HG03103 (cell line): ENCODE measurements around the gene TP53I13.

ENCODE experiments used
- ATAC-seq: cut with Tn5 transposase; IDR thresholded peaks from one replicate; pipeline ENCODE4 v1.9.1; 2021; ENCODE audit warnings: low read depth; ENCODE audit not compliant: unreplicated experiment

Gene TP53I13

GRCh38 chr17:29591737-29592608 lies 23.5 kb downstream of the TP53I13 start:
- ATAC-seq = no peak

DNA sequence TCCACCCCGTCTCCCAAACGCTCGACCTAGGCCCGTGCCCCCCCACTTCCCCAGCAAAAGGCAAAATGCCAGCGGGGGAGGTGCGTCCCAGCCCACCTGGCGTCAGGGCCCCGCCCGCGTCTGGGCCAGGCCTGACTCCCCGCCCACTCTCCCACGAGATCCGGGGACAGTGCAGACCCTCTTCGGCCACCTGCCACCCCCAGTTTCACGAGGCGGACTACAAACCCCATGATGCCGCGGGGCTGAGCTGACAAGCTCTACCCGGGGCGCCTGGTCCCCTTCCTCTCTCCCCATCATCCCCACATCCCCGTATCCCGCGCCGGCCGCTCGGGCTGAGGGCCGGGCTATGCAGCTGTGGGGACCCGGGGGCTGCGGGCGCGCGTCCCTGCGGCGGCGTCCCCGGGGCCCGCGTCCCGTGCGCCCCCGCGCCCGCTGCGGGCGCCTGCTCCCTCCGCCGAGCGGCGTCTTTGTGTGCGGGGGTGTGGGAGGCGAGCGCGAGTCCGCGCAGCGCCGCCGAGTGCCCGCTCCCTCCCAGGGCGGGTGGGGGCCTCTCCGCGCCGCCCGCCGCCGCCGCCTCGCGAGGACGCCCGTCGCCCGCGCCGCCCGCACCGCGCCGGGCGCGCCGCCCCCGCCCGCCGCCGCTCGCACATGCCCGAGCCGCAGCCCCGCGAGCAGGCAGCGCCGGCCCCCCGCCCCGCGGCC lies 24.5 kb downstream of the TP53I13 start, which contains the start of gene ANKRD13B:
TSS of gene ANKRD13B (plus strand) at position 283 of the 702 bp plus-strand sequence. CDS start 490 bp downstream, outside the sequence.
- no peak for ATAC-seq

DNA sequence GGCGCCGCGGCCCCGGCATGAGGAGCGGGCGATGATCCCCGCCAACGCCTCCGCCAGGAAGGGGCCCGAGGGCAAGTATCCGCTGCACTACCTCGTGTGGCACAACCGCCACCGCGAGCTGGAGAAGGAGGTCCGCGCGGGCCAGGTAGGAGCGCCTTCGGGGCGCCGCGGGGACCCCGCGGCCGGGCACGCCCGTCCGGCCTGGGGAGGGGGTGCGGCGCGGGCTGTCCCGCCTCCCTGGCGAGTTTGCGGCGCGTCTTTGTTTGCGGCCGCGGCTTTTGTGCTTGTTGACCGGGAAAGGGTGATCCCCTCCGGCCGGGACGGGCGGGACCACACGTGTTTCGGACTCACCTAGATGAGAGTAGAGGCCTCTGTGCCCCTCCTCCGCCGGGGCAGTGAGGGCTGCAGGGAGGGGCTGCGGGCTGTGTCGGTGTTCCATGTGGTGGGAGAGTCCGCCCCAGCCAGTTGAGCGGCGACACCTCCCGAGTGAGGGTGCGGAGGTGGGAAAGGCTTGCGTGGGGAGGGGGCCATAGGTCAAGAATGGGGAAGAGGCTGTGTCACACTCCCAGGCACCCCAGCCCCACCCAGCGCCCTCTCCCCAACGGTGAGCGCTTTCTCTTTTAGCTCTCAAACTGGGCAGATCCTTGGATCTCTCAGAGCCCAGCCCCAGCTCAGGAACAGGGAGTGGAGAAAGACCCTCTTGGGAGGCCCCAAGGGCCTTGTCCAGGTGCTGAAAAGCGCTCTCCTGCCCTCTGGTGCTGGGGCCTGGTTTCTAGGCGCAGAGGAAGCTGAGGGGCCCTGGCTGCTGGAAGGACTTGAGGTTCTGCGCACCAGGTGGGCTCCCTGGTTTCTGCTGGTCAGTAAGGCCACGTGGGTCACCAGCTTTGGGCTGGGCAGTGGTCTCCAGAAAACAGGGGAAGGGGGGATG lies 25.4 kb downstream of the TP53I13 start:
- no peak for ATAC-seq

- ATAC-seq = no peak
Measured at GRCh38 chr17:29594519-29595090, 26.1 kb downstream of the TP53I13 start.

DNA sequence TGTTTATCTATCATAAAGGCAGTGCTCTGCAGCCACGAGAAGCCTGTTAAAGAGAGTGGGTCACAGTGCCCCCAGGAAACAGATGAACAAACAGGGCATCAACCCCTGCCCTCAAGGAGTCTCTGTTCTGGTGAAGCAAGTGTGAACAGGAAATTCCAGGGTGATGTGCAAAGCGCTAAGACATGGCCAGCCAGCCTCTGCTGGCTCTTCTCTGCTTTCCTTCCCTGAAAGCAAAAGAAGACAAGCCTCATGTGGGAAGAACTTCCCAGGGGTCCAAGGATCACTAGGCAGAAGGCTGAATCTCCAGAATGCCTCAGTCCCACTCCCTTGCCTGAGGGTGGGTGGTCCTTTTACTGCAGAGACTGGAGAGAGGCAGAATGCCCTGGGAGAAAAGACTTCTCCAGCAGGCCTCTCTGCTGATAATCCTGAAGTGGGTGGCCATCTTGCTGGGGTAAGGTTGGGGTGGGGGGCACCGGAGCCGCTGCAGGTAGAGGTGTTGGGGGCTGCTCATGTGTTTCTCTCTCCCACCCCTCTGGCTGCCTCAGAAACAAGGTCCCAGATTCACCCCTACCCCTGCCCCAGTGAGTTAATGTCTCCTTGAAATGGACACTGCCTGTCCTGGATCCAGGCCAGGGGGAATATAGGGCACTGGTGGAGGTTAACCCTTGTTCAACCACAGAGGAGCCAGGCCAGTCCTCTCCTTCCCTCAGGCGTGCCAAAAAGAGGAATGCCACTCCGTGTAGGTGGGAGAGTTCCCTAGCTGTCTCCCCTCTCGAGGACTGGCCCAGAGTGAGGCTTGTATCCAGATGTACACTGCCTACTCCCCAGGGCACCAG lies 26.8 kb downstream of the TP53I13 start:
- no peak for ATAC-seq

DNA sequence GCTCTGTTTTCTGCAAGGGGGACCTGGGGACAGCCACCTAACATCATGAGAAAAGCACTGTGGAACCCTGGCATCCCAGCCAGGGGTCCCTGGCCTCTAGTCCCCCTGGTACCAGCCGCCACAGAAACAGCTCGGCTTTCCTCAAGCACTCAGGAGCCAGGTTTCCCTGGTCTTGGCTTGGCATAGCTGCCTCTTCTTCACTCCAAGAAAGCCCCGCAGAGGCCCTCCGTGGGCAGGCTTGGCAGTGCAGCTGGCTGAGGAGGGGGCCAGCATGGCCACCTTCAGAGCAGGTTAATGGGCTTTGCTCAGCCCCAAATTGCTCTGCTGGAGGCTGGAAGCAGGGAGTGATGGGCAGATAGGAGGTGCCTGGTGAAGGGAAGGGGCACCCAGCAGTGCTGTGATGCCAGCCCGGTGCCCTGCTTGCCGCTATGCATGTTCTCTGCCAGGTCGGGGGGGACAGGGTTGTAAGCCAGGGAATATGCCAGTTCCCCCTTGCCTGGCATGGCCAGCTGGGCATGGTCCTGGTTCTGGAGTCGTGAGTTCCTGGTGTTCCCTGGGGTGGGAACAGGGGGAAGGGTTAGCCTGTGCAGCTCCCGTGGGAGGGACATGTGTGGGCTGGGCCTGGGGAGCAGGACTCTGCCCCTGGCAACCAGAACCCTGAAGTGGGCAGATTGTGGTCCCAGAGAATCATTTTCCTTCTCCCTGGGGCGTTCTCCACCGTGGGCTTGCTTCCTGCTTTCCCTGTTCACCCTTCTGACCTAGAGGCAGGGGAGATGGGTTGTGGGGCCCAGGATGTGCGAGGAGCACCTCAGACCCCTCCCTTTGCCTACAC lies 27.7 kb downstream of the TP53I13 start:
- no peak for ATAC-seq

- no peak for ATAC-seq
Measured at GRCh38 chr17:29596811-29597210, 28.3 kb downstream of the TP53I13 start.

GRCh38 chr17:29597361-29598172 lies 29.1 kb downstream of the TP53I13 start:
- no peak for ATAC-seq

DNA sequence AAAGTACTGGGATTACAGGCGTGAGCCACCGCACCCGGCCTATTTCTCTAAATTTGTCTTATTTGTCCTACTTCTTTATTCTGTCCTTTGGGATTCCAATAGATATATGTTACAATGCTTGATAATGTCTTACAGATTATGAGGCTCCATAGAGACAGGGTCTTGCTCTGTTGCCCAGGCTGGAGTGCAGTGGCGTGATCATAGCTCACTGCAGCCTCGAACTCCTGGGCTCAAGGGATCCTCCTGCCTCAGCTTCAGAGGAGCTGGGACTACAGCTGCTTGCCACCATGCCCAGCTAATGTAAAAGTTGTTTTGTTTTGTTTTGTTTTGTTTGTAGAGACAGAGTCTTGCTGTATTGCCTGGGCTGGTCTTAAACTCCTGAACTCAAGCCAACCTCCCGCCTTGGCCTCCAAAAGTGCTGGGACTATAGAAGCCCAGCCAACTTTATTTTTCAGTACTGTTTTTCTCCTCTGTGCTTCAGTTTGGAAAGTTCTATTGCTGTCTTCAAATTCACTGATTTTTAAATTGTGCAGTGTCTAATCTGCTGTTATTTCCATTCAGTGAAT lies 34.7 kb downstream of the TP53I13 start:
- no peak for ATAC-seq

DNA sequence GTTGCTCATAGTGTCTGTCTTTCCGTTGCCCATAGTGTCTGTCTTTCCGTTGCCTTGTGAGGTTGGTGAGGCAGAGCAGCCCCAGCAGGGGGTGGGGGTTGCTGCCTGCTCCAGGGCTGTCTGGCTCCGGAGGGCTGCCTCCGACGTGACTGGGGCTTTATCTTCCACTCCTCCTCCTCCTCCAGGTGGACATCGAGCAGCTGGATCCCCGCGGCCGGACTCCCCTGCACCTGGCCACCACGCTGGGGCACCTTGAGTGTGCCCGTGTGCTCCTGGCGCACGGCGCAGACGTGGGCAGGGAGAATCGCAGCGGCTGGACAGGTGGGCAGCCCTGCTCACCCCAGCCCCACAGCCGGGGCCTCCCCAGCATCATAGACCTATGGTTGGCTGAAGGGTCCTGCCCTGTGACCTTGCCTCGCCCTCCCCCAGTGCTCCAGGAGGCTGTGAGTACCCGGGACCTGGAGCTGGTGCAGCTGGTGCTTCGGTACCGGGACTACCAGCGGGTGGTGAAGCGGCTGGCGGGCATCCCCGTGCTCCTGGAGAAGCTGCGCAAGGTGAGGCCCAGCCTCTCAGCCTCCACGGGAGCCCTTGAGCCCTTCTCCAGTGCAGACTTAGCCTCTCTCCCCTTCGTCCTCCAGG lies 39.2 kb downstream of the TP53I13 start:
- ATAC-seq = no peak

DNA sequence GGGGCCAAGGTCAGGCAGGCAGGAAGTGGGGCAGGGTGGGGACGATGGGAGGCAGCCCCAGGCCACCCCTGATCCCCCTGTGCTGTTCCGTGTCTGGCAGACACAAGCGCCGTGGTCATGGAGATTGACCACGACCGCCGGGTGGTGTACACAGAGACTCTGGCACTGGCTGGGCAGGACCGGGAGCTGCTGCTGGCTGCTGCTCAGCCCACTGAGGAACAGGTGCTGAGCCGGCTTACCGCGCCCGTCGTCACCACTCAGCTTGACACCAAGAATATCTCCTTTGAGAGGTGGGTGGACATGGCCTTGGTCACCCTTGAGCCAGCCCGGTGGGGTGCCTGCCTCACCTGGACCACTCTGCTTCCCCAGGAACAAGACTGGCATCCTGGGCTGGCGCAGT lies 40.5 kb downstream of the TP53I13 start:
- no peak for ATAC-seq

GRCh38 chr17:29610395-29610794 lies 41.9 kb downstream of the TP53I13 start:
- no peak for ATAC-seq

- no peak for ATAC-seq
Measured at GRCh38 chr17:29611351-29612093, 43.0 kb downstream of the TP53I13 start.

DNA sequence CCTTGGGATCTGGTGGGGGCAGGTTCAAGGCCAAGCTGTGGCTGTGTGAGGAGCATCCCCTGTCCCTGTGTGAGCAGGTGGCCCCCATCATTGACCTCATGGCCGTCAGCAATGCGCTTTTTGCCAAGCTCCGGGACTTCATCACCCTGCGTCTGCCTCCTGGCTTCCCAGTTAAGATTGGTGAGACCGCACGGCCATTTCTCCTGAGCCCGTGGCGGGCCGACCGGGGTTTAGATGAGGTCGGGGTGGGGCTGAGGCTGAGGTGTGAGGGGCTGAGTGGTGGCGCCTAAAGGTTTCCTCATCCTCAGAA lies 43.5 kb downstream of the TP53I13 start:
- ATAC-seq = no peak

- no peak for ATAC-seq
Measured at GRCh38 chr17:29612404-29613280, 44.1 kb downstream of the TP53I13 start.
